Cardiac septum (tissue), 1 donor: Measurements from ENCODE around the gene CBFA2T2. TPM values are rescaled to one million over a fixed set of nuclear protein-coding genes. Genes with fewer than 3 reads are reported as not detected.
"Not testable (repeated sequence)": the region's sequence is repeated elsewhere in the genome, so short reads cannot be mapped to it uniquely, and the experiment has no call there.

Experiments
- DNase-seq: peaks from one replicate; pipeline ENCODE4 v3.0.0-alpha.2; 2020; ENCODE audit warnings: low spot score
- intact Hi-C: fragments of 100-400 bp; cut with DNase I; formaldehyde crosslinking; loops from one replicate; pipeline ENCODE4 v1.14.0; 2022
- total RNA-seq: library from RNA; stranded (reverse); fragmentation: NEBNext Ultra II Directional; extraction: Animal tissue kit (Norgen Biotek cat#: 25700); gene quantifications from one replicate; pipeline ENCODE4 v1.2.1, GENCODE V29; 2021
- donor health status: DM: no; HTN: no; CAD: no.

The CBFA2T2 gene
- total RNA-seq, 1 donor from 2014 or later: 11.2 TPM

DNA sequence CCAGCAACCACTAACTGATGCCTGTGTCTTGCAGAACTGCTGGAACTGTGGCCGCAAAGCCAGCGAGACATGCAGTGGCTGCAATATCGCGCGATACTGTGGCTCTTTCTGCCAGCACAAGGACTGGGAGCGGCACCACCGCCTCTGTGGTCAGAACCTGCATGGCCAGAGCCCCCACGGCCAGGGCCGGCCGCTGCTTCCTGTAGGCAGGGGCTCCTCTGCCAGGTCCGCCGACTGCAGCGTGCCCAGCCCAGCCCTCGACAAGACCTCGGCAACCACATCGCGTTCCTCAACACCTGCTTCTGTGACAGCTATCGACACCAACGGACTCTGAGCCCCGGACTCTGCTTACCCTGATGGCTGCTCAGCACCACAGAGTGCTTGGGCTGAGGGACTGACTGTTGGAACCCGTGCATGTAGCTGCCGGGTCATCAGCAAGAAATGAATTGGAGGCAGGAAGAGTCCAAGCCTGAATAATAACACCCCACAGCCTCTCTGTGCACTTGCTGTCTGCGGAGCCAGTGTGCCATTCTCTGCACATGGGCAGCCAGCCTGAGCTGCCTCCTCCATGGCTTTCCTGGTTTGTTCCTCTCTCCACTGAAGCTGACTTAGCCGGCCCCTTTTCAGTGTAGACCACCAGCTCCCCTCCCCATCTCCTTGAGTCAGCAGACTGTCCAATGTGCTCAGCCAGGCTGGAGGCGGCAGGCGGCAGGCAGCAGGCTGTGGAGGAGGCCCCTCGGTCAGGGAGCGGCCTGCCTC is 154.6 kb downstream of the CBFA2T2 start:
- no peak for DNase-seq
- intact Hi-C loops: no loop called here

DNA sequence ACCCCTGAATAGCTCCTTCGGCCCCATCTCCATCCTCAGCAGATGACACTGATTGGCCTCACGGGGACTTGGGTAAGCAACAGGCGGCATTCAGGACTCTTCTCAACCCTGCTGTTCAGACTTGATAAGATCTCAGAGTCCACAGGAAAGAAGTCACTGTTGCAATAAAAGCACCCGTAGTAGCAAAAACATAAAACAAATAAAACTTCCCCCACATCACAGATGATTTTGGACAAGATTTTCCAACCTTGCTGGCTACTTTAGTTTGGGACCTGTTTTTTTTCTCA is 155.1 kb downstream of the CBFA2T2 start:
- intact Hi-C loops: no loop called here
- no peak for DNase-seq

- intact Hi-C loops: no loop called here
- no peak for DNase-seq
Measured at GRCh38 chr20:33645396-33645795, 155.5 kb downstream of the CBFA2T2 start.

DNA sequence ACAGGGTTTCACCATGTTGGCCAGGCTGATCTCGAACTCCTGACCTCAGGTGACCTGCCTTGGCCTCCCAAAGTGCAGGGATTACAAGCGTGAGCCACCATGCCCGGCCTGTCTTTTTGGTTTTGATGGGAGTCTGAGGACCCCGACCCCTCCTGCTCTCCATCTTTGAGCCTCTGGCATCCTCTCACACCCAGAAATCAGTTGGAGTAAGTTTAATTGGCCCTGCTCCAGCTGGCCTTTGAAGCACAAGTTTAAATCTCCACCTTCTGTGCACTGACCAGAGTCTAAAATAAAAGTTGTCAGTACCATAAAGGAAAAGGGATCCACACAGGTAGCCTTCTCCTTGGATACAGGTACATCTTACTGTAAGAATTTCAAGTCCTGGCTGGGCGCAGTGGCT is 156.3 kb downstream of the CBFA2T2 start:
- intact Hi-C loops: no loop called here
- DNase-seq: no peak

- DNase-seq, intact Hi-C loops: not testable (repeated sequence)
Measured at GRCh38 chr20:33646959-33647602, 157.2 kb downstream of the CBFA2T2 start.

DNA sequence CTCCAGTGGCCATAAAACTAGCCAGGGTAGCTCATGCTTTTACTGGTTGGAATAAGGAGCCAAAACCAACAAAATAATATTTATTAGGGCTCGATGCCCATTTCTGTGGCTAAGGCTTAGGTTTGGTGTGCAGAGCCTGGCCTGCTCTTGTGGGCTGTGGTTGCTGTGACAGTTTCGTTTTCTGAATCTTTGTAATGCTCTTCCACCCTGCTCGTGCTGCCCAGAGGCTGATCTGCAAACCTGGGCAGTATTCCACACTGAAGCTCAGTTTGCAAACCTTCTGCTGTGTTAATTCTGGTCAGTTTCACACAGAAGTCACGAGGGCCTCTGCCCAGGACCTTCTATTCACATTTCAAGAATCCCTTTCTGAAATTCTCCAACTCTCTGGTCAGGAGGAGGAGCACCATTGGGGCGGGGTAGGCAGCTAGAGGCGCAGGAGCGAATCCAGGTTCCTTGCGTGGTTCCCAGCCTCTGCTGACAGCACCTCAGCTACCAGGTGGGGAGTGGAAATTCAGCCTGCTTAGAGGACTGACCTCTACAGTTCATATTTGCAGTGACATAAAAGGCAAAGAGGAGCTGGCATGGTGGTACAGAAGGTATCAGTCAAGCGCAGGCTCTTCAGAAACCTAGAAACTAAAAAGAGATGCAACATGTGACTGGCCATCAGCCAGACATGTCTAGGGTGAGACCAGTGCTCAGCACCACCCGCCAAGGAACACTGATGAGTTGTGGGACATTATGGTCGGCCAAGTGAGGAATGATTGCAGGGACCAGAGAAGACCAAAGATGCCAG is 157.9 kb downstream of the CBFA2T2 start:
- DNase-seq: no peak
- intact Hi-C loops: no loop called here

DNA sequence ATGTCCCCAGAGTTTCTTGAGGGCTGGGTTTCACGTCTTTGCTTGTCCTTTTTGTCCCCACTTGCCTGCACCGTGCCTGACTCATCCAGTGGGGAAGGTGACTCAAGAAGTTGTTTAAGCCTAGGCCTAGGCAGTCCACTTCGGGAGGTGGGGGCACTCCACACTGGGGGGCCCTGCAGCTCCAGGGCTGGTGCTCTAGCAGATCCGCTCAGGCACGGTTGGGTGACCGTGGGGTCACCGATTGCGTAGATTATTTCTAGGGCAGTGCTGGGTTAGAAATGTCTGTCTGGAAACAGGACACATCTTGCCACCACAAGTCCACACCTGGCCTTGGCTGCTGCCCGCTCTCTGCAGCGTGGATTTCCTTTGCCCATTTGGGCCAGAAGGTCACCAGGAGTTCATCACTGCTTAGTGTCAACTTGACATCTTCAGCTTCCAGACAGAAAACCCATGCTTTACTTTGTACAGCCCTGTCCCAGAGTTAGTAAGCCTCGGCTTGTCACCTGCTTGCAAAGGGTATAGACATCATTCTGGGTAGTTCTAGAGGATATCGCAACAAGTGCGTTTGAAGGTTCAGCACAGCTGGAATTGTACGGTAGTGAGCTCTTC is 158.6 kb downstream of the CBFA2T2 start:
- no peak for DNase-seq
- intact Hi-C loops: no loop called here

GRCh38 chr20:33649201-33649681 is 159.3 kb downstream of the CBFA2T2 start:
- intact Hi-C loops: no loop called here
- no peak for DNase-seq

DNA sequence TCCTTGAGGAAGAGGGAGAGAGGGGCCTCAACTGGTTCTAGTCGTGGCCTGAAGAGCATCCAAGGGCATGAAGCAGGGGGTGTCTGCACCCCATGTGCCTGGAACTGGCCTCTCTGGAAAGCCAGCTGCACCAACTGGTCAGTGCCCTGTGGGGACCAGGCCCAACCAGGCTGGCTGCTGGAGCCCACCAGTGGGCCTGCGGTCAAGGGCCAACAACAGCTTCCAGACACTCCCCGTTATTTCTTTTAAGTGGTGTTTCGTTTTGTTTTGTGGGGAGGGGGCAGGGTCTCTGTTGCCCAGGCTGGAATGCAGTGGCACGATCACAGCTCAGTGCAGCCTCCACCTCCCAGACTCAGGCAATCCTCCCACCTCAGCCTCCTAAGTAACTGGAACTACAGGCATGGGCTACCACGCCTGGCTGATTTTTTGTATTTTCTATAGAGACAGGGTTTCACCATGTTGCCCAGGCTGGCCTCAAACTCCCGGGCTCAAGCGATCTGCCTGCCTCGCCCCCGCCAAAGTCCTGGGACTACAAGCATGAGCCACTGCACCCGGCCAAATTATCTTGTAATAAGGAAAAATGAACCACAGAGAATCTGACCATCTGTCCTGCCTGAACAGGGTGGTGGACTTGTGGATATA is 160.3 kb downstream of the CBFA2T2 start:
- intact Hi-C loops: loop anchor here (5.0 kb wide), 1 partner anchor 193 kb away; no protein-coding TSS in a partner anchor
- DNase-seq: no peak

- no peak for DNase-seq
- intact Hi-C loops: loop anchor here (5.0 kb wide), 1 partner anchor 194 kb away; no protein-coding TSS in a partner anchor
Measured at GRCh38 chr20:33650753-33651561, 161.1 kb downstream of the CBFA2T2 start.

GRCh38 chr20:33651562-33652048 is 161.7 kb downstream of the CBFA2T2 start:
- intact Hi-C loops: loop anchor here (5.0 kb wide), 1 partner anchor 194 kb away; no protein-coding TSS in a partner anchor
- DNase-seq: no peak

- intact Hi-C loops: loop anchor here (5.0 kb wide), 1 partner anchor 196 kb away; no protein-coding TSS in a partner anchor
- DNase-seq: no peak
Measured at GRCh38 chr20:33653218-33653899, 163.5 kb downstream of the CBFA2T2 start.

DNA sequence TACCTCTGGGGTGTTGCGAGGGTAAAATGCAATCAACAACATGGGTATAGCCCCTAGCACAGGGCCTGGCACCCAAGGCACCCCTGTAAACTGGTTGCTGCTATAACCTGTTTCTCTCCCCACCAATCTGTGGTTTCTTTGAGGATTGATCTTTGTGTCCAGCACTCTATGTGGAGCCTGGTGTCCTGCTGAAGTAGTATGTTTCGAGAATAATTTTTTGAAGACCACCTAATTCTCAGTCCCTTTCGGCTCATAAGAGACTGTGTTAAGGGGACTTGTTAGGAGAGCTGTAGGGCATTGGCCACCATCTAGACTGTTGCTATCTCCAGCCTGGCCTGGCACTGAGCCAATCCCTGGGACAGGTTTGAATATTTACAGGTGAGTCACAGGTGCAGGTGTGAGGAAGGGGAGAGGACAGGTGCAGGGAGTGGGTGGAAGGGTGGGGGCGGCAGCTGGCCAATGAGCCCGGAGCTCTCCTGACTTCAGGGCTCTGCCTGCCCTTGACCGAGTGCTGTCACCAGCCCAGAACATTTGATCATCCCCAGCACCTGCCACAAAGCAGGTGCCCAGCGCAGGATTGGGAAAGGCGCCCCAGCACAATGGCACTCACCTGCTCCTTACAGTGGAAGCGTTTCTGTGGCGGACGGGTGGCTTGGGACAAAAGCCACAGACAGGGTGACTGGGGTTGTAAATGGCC is 164.2 kb downstream of the CBFA2T2 start:
- no peak for DNase-seq
- intact Hi-C loops: loop anchor here (5.0 kb wide), 1 partner anchor 197 kb away; no protein-coding TSS in a partner anchor

DNA sequence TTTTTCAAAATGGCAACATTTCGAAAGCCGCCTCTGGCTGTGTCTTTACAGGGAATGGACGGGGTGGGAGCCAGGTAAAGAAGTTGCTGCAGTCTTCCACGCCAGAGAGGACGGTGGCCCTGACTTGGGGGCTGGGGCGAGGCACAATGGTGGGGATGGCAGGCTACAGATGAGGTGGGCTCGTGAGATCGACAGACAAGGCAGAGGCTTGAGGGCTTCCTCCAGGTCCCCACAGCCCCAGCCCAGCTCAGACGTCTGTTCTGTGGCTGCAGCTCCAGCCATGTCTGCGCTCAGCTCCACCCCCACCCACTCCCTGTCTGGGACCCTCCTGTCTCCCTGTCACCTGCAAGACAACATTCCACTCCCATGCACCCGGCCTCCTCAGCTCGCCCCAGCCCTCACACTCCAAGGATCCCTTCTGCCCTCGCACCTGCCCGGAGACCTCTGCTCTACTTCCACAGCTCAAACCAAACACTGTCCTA is 164.8 kb downstream of the CBFA2T2 start:
- intact Hi-C loops: loop anchor here (5.0 kb wide), 1 partner anchor 197 kb away; no protein-coding TSS in a partner anchor

DNA sequence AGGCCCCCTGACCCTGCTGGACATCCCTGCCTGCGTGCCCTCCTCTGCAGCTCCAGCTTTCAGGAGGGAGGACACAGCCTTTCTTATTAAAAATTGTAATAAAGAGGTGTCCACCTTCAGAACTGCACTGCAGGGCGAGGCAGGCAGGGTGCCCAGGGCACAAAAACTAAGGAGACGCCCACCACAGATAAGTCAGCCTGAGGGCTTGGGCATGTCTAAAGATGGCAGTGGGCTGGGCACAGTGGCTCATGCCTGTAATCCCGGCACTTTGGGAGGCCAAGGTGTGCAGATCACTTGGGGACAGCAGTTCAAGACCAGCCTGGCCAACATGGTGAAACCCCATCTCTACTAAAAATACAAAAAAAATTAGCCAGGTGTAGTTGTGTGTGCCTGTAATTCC is 165.3 kb downstream of the CBFA2T2 start:
- intact Hi-C loops: no loop called here
- DNase-seq: no peak

More for the DNA sequence above, 164.8 kb downstream of the CBFA2T2 start:
- no peak for DNase-seq

DNA sequence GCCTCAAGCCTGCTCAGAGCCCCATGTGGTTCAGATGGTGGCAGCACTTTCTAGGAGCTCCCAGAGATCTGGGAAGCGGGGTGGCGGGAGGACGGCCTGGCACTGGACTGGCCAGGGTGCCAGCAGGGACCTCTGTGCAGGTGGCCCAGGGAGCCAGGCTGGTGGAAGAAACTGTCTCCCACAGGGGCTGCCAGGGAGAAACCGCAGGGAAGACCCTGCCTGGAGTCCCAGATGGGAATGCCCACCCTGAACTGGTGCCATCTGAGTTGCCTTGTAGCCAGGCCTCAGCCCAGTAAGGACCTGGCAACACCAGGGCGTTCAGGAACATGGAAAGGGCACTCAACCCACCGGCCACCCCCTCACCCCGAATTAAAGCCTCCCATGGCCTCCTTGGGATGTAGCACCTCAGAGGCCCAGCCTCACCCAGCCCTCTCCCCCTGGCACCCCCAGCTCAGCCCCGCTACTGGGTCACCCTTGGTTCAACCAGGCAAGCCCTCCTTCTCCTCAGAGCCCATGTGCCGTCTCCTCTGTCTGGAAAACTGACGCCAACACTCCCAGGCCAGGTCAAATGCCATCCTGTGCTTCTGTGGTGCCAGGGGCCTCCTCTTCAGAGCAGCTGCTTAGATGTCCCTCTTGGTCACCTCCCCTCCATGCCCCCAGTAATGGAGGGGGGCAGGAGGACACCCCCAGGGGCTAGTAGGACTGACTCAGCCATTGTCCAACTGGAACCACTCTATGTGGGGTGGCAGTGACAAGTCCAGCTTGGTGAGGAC is 166.3 kb downstream of the CBFA2T2 start:
- intact Hi-C loops: no loop called here
- DNase-seq: no peak
